Smooth muscle cell (in vitro differentiated cells): Measurements from ENCODE around the gene KCNT2. TPM values are rescaled to one million over a fixed set of nuclear protein-coding genes. Genes with fewer than 3 reads are reported as not detected.

Source experiments
- DNase-seq: peaks from one replicate; lab custom pipeline; 2025; ENCODE audit not compliant: unreplicated experiment; lab: John Stamatoyannopoulos, UW
- H2AFZ ChIP-seq: fragments of 200-600 bp; sonication (generic); 2 replicates; pipeline ENCODE4 v1.6.0; 2016; ENCODE audit warnings: antibody characterized with exemption, low read depth, mild to moderate bottlenecking
- H3F3A ChIP-seq: fragments of 200-600 bp; sonication (generic); 2 replicates; pipeline ENCODE4 v1.6.0; 2017; ENCODE audit warnings: antibody characterized with exemption, low read depth
- H3K27ac ChIP-seq: fragments of 200-600 bp; sonication (generic); 2 replicates; pipeline ENCODE4 v1.5.1; 2016; ENCODE audit warnings: low read depth, mild to moderate bottlenecking
- H3K27me3 ChIP-seq: fragments of 200-600 bp; sonication (generic); 2 replicates; pipeline ENCODE4 v1.6.1; 2016; ENCODE audit warnings: low read depth, mild to moderate bottlenecking
- H3K36me3 ChIP-seq: fragments of 200-600 bp; sonication (generic); 2 replicates; pipeline ENCODE4 v1.5.1; 2016; ENCODE audit warnings: low read depth
- H3K4me1 ChIP-seq: fragments of 200-600 bp; sonication (generic); 2 replicates; pipeline ENCODE4 v1.5.1; 2016; ENCODE audit warnings: low read depth
- H3K4me2 ChIP-seq: fragments of 200-600 bp; sonication (generic); 2 replicates; pipeline ENCODE4 v1.6.0; 2016; ENCODE audit warnings: mild to moderate bottlenecking
- H3K4me3 ChIP-seq: fragments of 200-600 bp; sonication (generic); 2 replicates; pipeline ENCODE4 v1.5.1; 2016; ENCODE audit warnings: mild to moderate bottlenecking
- H3K79me2 ChIP-seq: fragments of 200-600 bp; sonication (generic); 2 replicates; pipeline ENCODE4 v1.6.0; 2016; ENCODE audit warnings: low read depth, mild to moderate bottlenecking
- H3K9ac ChIP-seq: fragments of 200-600 bp; sonication (generic); 2 replicates; pipeline ENCODE4 v1.6.0; 2016; ENCODE audit warnings: low read depth
- H3K9me3 ChIP-seq: fragments of 200-600 bp; sonication (generic); replicated peaks from 2 replicates; pipeline ENCODE4 v1.5.1; 2016; ENCODE audit warnings: low read depth
- H4K20me1 ChIP-seq: fragments of 200-600 bp; sonication (generic); 2 replicates; pipeline ENCODE4 v1.6.0; 2016; ENCODE audit warnings: low read depth
- CTCF ChIP-seq: fragments of 200-600 bp; sonication (generic); IDR thresholded peaks from 2 replicates; pipeline ENCODE4 v1.5.1; 2017; ENCODE audit warnings: borderline replicate concordance, mild to moderate bottlenecking, antibody characterized with exemption; ENCODE audit not compliant: insufficient read depth, poor library complexity, severe bottlenecking
- WGBS: methylation state at CpG from one replicate; pipeline ENCODE4 v1.1.7; 2016; ENCODE audit warnings: low lambda C conversion rate; 5-methylcytosine and 5-hydroxymethylcytosine counted together
- polyA plus RNA-seq: library from polyadenylated mRNA; unstranded; fragments of >200 nt; fragmentation: Nextera tagmentation; extraction: Ambion mirVana; gene quantifications from 2 replicates; pipeline ENCODE4 v1.2.1, GENCODE V29; 2016
- total RNA-seq: library from RNA; depleted of rRNA; stranded (reverse); fragments of >200 nt; gene quantifications from 2 replicates; pipeline ENCODE4 v1.2.3, GENCODE V29; 2014

KCNT2 gene
- total and polyA plus RNA-seq, 2 experiments from 2014 or later, result 1.3 to 2.7 TPM

GRCh38 chr1:196464480-196464941 is 143.7 kb downstream of the KCNT2 start:
- Histone ChIP-seq H3K27me3 (no peaks in the 10 kb centered on the region), H3F3A (peaks cover 4% of the 10 kb centered on the region), H3K4me1 (peaks cover 13% of the 10 kb centered on the region), H3K9ac (no peak overlapping the region), H4K20me1 (no peaks in the 10 kb centered on the region), H3K79me2 (no peaks in the 10 kb centered on the region), H3K4me2 (no peak overlapping the region), H3K36me3 (no peaks in the 10 kb centered on the region), H3K4me3 (no peak overlapping the region), H2AFZ (no peak overlapping the region), H3K27ac (no peak overlapping the region), H3K9me3 (no peaks in the 10 kb centered on the region)
- WGBS, result 100% methylated on average over 1 of the region's 1 CpG
- TF ChIP-seq CTCF, result no peak
- no peak for DNase-seq

DNA sequence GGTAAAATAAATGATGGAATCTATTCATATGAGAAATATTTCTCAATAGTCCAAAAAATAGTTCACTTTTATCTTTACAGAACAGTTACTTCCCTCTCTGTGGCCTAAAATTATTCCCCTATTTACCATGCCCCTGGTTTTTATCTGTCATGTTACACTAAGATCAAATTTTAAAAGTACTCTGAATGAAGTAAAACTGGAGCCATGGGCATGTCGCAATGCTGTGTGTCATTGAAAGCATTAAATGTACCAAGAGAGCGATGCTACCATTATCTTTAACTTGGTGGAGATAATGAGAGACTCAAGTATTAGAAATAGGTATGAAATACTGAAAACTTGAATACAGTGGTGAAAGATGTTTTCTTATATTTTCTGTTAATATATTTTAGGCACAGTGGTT is 146.2 kb downstream of the KCNT2 start:
- no peak overlapping the region for H3K27ac ChIP-seq
- no peak overlapping the region for H2AFZ ChIP-seq
- TF ChIP-seq CTCF, result no peak
- H3K36me3 ChIP-seq, result no peaks in the 10 kb centered on the region
- H3F3A ChIP-seq, result peaks cover 4% of the 10 kb centered on the region
- H3K9ac ChIP-seq, result no peak overlapping the region
- H3K4me3 ChIP-seq, result no peak overlapping the region
- H3K79me2 ChIP-seq, result no peaks in the 10 kb centered on the region
- H3K27me3 ChIP-seq, result no peaks in the 10 kb centered on the region
- WGBS, result 82% methylated on average over 2 of the region's 2 CpGs
- no peaks in the 10 kb centered on the region for H4K20me1 ChIP-seq
- no peaks in the 10 kb centered on the region for H3K9me3 ChIP-seq
- no peak overlapping the region for H3K4me2 ChIP-seq
- DNase-seq, result no peak
- no peaks in the 10 kb centered on the region for H3K4me1 ChIP-seq

DNA sequence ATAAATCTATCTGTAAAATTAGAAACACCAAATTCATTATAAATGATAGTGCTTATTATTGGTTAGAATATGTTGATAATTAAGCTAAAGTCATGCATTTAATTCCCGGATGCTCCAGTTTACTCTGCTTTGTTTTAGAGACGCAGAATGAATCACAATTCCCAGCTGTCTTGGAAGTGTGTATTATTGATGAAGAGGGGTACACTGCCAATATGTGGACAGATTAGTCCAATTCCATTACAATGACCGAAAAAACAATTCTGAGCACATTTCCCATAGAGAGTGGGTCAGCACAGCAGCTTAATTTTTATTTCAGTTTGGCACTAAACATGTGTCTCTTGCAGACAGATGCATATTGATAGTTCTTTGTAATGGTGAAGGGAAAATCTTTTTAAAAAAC is 146.7 kb downstream of the KCNT2 start:
- Histone ChIP-seq H3K4me1 (no peaks in the 10 kb centered on the region), H3K27ac (no peak overlapping the region), H2AFZ (no peak overlapping the region), H3K4me3 (no peak overlapping the region), H3K27me3 (no peaks in the 10 kb centered on the region), H3K4me2 (no peak overlapping the region), H3F3A (no peaks in the 10 kb centered on the region), H3K9me3 (no peaks in the 10 kb centered on the region), H3K9ac (no peak overlapping the region), H3K79me2 (no peaks in the 10 kb centered on the region), H4K20me1 (no peaks in the 10 kb centered on the region), H3K36me3 (no peaks in the 10 kb centered on the region)
- 97% methylated on average over 3 of the region's 3 CpGs for WGBS
- TF ChIP-seq CTCF, result no peak
- no peak for DNase-seq

GRCh38 chr1:196459383-196459782 is 148.9 kb downstream of the KCNT2 start:
- no peaks in the 10 kb centered on the region for H3K9me3 ChIP-seq
- peak overlapping the region; percentile 21 for H2AFZ ChIP-seq
- no peak overlapping the region for H3K4me3 ChIP-seq
- no peak overlapping the region for H3K27ac ChIP-seq
- no peak for TF ChIP-seq CTCF
- H3K79me2 ChIP-seq, result no peaks in the 10 kb centered on the region
- 38% methylated on average over 1 of the region's 1 CpG for WGBS
- no peaks in the 10 kb centered on the region for H4K20me1 ChIP-seq
- no peaks in the 10 kb centered on the region for H3K36me3 ChIP-seq
- no peak overlapping the region for H3K4me2 ChIP-seq
- no peaks in the 10 kb centered on the region for H3K4me1 ChIP-seq
- no peak overlapping the region for H3K9ac ChIP-seq
- no peak for DNase-seq
- H3F3A ChIP-seq, result no peaks in the 10 kb centered on the region
- no peaks in the 10 kb centered on the region for H3K27me3 ChIP-seq
